ENCODE data around the gene DOK7. TPM values are rescaled to one million over a fixed set of nuclear protein-coding genes. Genes with fewer than 3 reads are reported as not detected.

The DOK7 gene
- total and polyA plus RNA-seq, 2 donors: 0.33 to 1.8 TPM

DNA sequence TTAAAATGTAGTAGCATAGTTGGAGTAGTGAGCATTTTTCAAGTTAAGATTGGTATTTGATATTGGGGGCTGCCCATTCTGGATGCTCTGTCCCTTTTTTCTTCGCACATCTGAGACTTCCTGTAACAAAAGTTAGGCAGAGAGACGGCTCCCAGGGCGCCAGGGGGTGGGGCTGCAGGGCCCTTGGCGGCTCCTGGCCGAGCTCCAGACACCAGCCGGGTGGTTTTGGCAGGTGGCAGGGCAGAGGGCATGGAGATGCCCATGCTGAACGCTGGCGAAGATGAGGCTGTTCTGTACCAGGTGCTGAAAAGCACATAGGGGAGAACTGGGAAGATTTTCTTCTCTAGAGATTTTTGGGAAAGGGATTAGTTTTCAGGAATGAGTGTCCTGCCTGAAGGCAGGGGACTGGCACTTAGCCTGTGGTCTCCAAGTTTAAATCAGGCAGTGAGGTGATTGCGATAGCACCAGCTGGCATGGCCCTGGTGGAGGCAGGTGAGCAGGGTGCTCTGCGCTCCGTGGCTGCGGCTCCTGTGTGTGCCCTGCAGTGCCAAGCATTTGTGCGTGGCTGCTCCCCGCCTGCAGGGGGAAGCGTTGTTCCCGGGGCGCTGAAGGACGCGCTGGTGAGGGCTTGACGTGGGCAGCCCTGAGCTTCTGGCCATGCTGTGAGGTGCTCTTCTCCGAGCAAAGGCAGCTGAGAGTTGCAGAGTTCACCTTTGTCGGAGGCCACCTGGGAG is 44.9 kb upstream of the DOK7 start:
- peaks cover 0 to 2% of the 10 kb centered on the region in 2 donors for H3K4me1 ChIP-seq (ENCODE audit: control insufficient read depth in 2 of 2, insufficient read depth in 2 of 2, low read length in 2 of 2)
- peaks cover 0 to 3% of the 10 kb centered on the region in 2 donors for H3K36me3 ChIP-seq (ENCODE audit: control insufficient read depth in 2 of 2, insufficient read depth in 2 of 2, low read length in 1 of 2)
- peaks cover 0 to 2% of the 10 kb centered on the region in 2 donors for H3K9me3 ChIP-seq (ENCODE audit: control insufficient read depth in 2 of 2, insufficient read depth in 1 of 2, low read length in 1 of 2)
- H3K27ac ChIP-seq (ENCODE audit: low read depth in 1 of 2, low read length in 1 of 2): no peak overlapping the region
- no peak overlapping the region for H3K4me3 ChIP-seq (ENCODE audit: low read length in 2 of 2)
- 76% methylated on average over 22 of the region's 22 CpGs for WGBS
- DNase-seq (ENCODE audit: low read depth in 6 of 9, low spot score in 9 of 9): no peak
- no peaks in the 10 kb centered on the region for H3K27me3 ChIP-seq (ENCODE audit: control insufficient read depth in 2 of 2, insufficient read depth in 1 of 2, low read length in 1 of 2)

DNA sequence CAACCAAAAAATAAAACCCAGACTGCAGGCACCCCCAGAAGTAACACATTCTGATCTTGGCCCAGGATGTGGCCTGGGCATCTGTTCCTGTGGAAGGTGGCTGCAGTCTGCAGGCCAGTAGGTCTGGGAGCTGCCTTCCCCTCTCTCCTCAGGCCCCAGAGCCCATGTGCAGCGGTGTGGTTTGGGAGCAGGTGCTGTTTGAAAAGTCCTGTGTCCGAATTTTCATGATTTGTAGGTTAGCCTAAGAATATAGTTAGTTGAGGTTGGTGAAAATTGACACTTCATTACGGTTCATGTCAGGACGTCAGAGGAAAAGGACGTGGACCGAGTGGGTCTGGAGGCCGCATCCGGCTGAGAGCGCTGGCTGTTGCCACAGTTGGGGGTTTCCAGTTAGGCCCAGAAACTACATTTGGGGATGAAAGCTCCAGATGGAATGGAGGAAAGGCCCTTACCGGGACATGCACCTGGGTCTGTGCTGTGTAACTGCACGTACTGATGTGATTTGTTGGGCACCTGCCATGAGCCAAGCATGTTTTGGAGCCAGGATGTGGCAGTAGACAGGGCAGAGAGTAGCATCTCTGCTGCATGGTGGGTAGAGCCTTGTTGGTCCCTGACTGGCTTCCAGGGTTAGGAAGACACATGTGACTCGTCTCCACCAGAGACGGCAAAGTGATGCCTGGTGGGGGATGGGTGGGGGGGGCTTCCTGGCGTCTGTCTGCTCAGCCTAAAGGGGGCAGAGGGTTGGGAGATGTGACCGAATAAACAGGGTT is 43.1 kb upstream of the DOK7 start:
- Histone ChIP-seq H3K4me3 (ENCODE audit: low read length in 2 of 2) (no peak overlapping the region), H3K4me1 (ENCODE audit: control insufficient read depth in 2 of 2, insufficient read depth in 2 of 2, low read length in 2 of 2) (peaks cover 0 to 2% of the 10 kb centered on the region in 2 donors), H3K36me3 (ENCODE audit: control insufficient read depth in 2 of 2, insufficient read depth in 2 of 2, low read length in 1 of 2) (peaks cover 2 to 3% of the 10 kb centered on the region in 2 donors), H3K27ac (ENCODE audit: low read depth in 1 of 2, low read length in 1 of 2) (no peak overlapping the region), H3K9me3 (ENCODE audit: control insufficient read depth in 2 of 2, insufficient read depth in 1 of 2, low read length in 1 of 2) (no peaks in the 10 kb centered on the region), H3K27me3 (ENCODE audit: control insufficient read depth in 2 of 2, insufficient read depth in 1 of 2, low read length in 1 of 2) (no peaks in the 10 kb centered on the region)
- no peak for DNase-seq (ENCODE audit: low read depth in 6 of 9, low spot score in 9 of 9)
- WGBS: 91% methylated on average over 15 of the region's 15 CpGs

DNA sequence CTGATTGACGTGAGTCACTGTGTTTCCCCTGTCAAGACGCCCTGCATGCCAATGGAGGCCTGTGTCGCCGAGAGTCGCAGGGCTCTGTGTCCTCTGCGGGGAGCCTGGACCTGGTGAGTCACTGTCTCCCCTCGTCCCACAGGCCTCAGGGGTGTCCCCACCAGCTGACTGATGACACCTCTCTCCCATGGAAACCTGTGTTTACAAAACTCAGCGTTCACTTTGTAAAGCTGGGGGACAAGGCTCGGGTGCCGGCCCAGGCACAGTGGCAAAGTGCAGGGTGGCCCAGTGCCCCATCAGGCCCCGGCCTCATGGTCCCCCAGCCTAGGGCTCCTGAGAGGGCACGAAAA is 42.5 kb upstream of the DOK7 start:
- 94% methylated on average over 12 of the region's 12 CpGs for WGBS
- Histone ChIP-seq H3K9me3 (ENCODE audit: control insufficient read depth in 2 of 2, insufficient read depth in 1 of 2, low read length in 1 of 2) (no peaks in the 10 kb centered on the region), H3K36me3 (ENCODE audit: control insufficient read depth in 2 of 2, insufficient read depth in 2 of 2, low read length in 1 of 2) (peaks cover 2 to 3% of the 10 kb centered on the region in 2 donors), H3K4me3 (ENCODE audit: low read length in 2 of 2) (no peak overlapping the region), H3K27ac (ENCODE audit: low read depth in 1 of 2, low read length in 1 of 2) (peak overlapping the region in 1 of 2 donors; percentile 5), H3K4me1 (ENCODE audit: control insufficient read depth in 2 of 2, insufficient read depth in 2 of 2, low read length in 2 of 2) (peaks cover 0 to 2% of the 10 kb centered on the region in 2 donors), H3K27me3 (ENCODE audit: control insufficient read depth in 2 of 2, insufficient read depth in 1 of 2, low read length in 1 of 2) (no peaks in the 10 kb centered on the region)
- no peak for DNase-seq (ENCODE audit: low read depth in 6 of 9, low spot score in 9 of 9)

DNA sequence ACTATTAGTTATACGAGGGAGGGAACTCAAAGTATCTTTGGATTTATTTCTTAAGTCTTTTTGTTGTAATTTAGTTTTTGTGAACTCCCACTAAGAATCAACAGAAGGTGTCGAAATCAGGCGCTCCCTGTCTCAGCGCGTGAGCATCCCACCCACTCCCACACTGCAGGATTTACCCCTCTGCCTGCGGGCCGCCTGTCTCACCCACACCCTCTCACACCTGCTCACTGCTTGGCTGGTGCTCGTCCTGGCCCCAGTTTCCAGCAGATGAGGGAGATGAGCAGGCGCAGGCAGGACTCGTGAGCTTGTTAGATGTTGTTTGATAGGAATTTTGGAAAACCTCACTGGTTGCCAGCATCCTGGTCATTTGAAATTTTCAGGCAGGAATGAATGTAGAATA is 42.1 kb upstream of the DOK7 start:
- H3K4me3 ChIP-seq (ENCODE audit: low read length in 2 of 2): no peak overlapping the region
- H3K4me1 ChIP-seq (ENCODE audit: control insufficient read depth in 2 of 2, insufficient read depth in 2 of 2, low read length in 2 of 2): peaks cover 0 to 2% of the 10 kb centered on the region in 2 donors
- no peaks in the 10 kb centered on the region for H3K9me3 ChIP-seq (ENCODE audit: control insufficient read depth in 2 of 2, insufficient read depth in 1 of 2, low read length in 1 of 2)
- H3K27me3 ChIP-seq (ENCODE audit: control insufficient read depth in 2 of 2, insufficient read depth in 1 of 2, low read length in 1 of 2): no peaks in the 10 kb centered on the region
- WGBS: 90% methylated on average over 10 of the region's 10 CpGs
- peaks cover 2 to 3% of the 10 kb centered on the region in 2 donors for H3K36me3 ChIP-seq (ENCODE audit: control insufficient read depth in 2 of 2, insufficient read depth in 2 of 2, low read length in 1 of 2)
- H3K27ac ChIP-seq (ENCODE audit: low read depth in 1 of 2, low read length in 1 of 2): peak overlapping the region in 1 of 2 donors; percentile 5
- DNase-seq (ENCODE audit: low read depth in 6 of 9, low spot score in 9 of 9): no peak

DNA sequence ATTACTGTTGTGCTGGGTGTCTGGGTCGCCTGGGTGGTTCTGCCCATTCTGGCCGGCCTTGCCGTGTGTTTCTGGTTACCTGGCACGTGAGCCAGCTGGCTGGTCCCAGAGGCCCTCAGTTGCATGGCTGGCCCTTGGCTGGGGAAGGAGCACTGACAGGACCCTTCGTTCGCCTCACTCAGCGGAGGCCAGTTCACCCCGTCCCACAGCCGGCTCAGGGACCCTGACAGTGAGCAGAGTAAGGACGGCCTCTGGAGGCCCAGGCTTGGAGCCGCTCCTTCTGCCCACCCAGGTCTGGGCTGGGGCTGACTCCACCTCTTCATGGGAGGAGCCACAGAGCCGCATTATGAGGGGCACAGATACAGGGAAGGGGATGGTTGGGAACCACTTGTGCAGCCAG is 41.6 kb upstream of the DOK7 start:
- peaks cover 2 to 3% of the 10 kb centered on the region in 2 donors for H3K36me3 ChIP-seq (ENCODE audit: control insufficient read depth in 2 of 2, insufficient read depth in 2 of 2, low read length in 1 of 2)
- WGBS: 91% methylated on average over 12 of the region's 12 CpGs
- no peaks in the 10 kb centered on the region for H3K9me3 ChIP-seq (ENCODE audit: control insufficient read depth in 2 of 2, insufficient read depth in 1 of 2, low read length in 1 of 2)
- H3K27ac ChIP-seq (ENCODE audit: low read depth in 1 of 2, low read length in 1 of 2): no peak overlapping the region
- no peak for DNase-seq (ENCODE audit: low read depth in 6 of 9, low spot score in 9 of 9)
- no peaks in the 10 kb centered on the region for H3K27me3 ChIP-seq (ENCODE audit: control insufficient read depth in 2 of 2, insufficient read depth in 1 of 2, low read length in 1 of 2)
- H3K4me3 ChIP-seq (ENCODE audit: low read length in 2 of 2): no peak overlapping the region
- peaks cover 0 to 2% of the 10 kb centered on the region in 2 donors for H3K4me1 ChIP-seq (ENCODE audit: control insufficient read depth in 2 of 2, insufficient read depth in 2 of 2, low read length in 2 of 2)

DNA sequence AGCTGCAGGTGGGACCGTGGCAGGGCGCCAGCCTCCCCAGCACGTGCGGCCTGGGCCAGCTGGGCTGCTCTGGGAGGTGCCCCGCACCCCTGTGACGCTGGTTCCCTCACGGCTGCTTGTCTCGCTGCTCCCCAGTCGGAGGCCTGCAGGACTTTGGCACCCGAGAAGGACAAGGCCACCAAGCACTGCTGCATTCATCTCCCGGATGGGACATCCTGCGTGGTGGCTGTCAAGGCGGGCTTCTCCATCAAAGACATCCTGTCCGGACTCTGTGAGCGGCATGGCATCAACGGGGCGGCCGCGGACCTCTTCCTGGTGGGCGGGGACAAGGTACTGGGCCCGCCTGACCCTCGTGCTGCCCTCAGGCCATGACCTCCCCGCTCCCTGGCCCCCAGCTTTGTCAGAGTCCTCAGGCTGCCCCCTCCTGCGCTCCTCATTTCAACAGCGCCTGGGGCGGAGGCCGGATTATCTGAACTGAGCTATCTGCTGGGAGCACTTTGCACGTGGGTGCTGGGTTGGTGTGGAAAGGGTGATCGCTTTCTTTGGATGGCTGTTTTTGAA is 40.8 kb upstream of the DOK7 start:
- WGBS: 95% methylated on average over 29 of the region's 29 CpGs
- Histone ChIP-seq H3K36me3 (ENCODE audit: control insufficient read depth in 2 of 2, insufficient read depth in 2 of 2, low read length in 1 of 2) (peaks cover 0 to 2% of the 10 kb centered on the region in 2 donors), H3K27me3 (ENCODE audit: control insufficient read depth in 2 of 2, insufficient read depth in 1 of 2, low read length in 1 of 2) (no peaks in the 10 kb centered on the region), H3K27ac (ENCODE audit: low read depth in 1 of 2, low read length in 1 of 2) (no peak overlapping the region), H3K9me3 (ENCODE audit: control insufficient read depth in 2 of 2, insufficient read depth in 1 of 2, low read length in 1 of 2) (no peaks in the 10 kb centered on the region), H3K4me1 (ENCODE audit: control insufficient read depth in 2 of 2, insufficient read depth in 2 of 2, low read length in 2 of 2) (peaks cover 0 to 2% of the 10 kb centered on the region in 2 donors), H3K4me3 (ENCODE audit: low read length in 2 of 2) (no peak overlapping the region)
- DNase-seq (ENCODE audit: low read depth in 6 of 9, low spot score in 9 of 9): no peak

DNA sequence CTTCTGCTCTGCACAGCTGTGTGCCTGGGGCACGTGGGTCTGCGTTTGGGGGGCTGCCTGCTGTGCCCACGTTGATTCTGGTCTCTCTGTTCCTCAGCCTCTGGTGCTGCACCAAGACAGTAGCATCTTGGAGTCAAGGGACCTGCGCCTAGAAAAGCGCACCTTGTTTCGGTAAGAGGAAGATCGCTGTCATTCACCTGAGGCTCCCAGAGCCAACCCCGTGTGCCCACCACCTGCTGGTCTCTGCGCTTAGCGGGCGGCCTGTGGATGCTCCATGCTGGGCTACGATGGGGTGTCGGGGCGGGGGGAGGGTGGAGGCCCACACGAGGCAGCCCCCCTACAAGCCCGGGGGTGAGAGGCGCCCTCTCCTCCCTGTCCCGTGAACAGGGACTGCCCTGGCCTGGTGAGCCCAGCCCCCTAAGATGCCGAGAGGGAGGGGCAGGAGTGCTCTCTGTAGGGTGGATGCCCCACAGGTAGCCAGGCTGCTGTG is 40.3 kb upstream of the DOK7 start:
- Histone ChIP-seq H3K27me3 (ENCODE audit: control insufficient read depth in 2 of 2, insufficient read depth in 1 of 2, low read length in 1 of 2) (no peaks in the 10 kb centered on the region), H3K36me3 (ENCODE audit: control insufficient read depth in 2 of 2, insufficient read depth in 2 of 2, low read length in 1 of 2) (peaks cover 0 to 2% of the 10 kb centered on the region in 2 donors), H3K4me3 (ENCODE audit: low read length in 2 of 2) (no peak overlapping the region), H3K9me3 (ENCODE audit: control insufficient read depth in 2 of 2, insufficient read depth in 1 of 2, low read length in 1 of 2) (no peaks in the 10 kb centered on the region), H3K4me1 (ENCODE audit: control insufficient read depth in 2 of 2, insufficient read depth in 2 of 2, low read length in 2 of 2) (peaks cover 0 to 2% of the 10 kb centered on the region in 2 donors), H3K27ac (ENCODE audit: low read depth in 1 of 2, low read length in 1 of 2) (no peak overlapping the region)
- 95% methylated on average over 19 of the region's 19 CpGs for WGBS
- DNase-seq (ENCODE audit: low read depth in 6 of 9, low spot score in 9 of 9): no peak

DNA sequence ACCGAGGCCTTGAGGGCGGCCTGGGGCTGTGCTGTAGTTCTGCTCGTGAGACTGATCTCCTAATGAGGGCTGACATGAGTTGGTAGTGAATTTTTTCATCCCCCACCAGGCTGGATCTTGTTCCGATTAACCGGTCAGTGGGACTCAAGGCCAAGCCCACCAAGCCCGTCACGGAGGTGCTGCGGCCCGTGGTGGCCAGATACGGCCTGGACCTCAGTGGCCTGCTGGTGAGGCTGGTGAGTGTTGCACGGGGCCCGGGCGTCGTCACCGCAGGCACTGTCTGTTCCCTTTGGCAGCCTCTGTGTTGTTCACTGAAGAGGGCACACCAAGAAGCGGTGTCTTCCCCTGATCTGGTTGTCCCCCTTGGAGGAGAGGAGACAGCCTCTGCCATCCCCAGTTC is 39.7 kb upstream of the DOK7 start:
- Histone ChIP-seq H3K4me1 (ENCODE audit: control insufficient read depth in 2 of 2, insufficient read depth in 2 of 2, low read length in 2 of 2) (peaks cover 0 to 2% of the 10 kb centered on the region in 2 donors), H3K27me3 (ENCODE audit: control insufficient read depth in 2 of 2, insufficient read depth in 1 of 2, low read length in 1 of 2) (no peaks in the 10 kb centered on the region), H3K27ac (ENCODE audit: low read depth in 1 of 2, low read length in 1 of 2) (no peak overlapping the region), H3K4me3 (ENCODE audit: low read length in 2 of 2) (no peak overlapping the region), H3K9me3 (ENCODE audit: control insufficient read depth in 2 of 2, insufficient read depth in 1 of 2, low read length in 1 of 2) (no peaks in the 10 kb centered on the region), H3K36me3 (ENCODE audit: control insufficient read depth in 2 of 2, insufficient read depth in 2 of 2, low read length in 1 of 2) (peaks cover 0 to 2% of the 10 kb centered on the region in 2 donors)
- no peak for DNase-seq (ENCODE audit: low read depth in 6 of 9, low spot score in 9 of 9)
- 98% methylated on average over 16 of the region's 16 CpGs for WGBS

DNA sequence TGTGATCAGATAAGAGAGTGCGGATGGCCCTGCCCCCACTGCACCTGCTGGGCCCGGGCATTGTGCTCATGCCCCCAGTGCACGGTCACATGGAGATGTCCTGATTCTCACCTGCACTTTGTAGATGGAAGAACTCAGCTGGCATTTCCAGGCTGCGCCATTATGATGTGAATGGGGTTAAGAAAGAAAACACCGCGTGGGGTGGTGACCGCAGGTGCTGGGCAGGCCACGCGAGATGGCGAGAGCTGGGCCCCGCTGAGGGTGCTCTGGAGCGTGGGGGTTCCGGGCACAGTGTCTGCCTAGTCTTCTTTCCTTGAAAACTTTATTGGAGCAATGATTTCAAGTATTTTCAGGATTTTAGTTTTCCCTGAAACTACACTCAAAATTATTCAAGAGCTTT is 39.2 kb upstream of the DOK7 start:
- no peak overlapping the region for H3K4me3 ChIP-seq (ENCODE audit: low read length in 2 of 2)
- DNase-seq (ENCODE audit: low read depth in 6 of 9, low spot score in 9 of 9): no peak
- 96% methylated on average over 13 of the region's 13 CpGs for WGBS
- peaks cover 0 to 2% of the 10 kb centered on the region in 2 donors for H3K4me1 ChIP-seq (ENCODE audit: control insufficient read depth in 2 of 2, insufficient read depth in 2 of 2, low read length in 2 of 2)
- no peaks in the 10 kb centered on the region for H3K27me3 ChIP-seq (ENCODE audit: control insufficient read depth in 2 of 2, insufficient read depth in 1 of 2, low read length in 1 of 2)
- H3K27ac ChIP-seq (ENCODE audit: low read depth in 1 of 2, low read length in 1 of 2): no peak overlapping the region
- H3K9me3 ChIP-seq (ENCODE audit: control insufficient read depth in 2 of 2, insufficient read depth in 1 of 2, low read length in 1 of 2): no peaks in the 10 kb centered on the region
- peaks cover 0 to 2% of the 10 kb centered on the region in 2 donors for H3K36me3 ChIP-seq (ENCODE audit: control insufficient read depth in 2 of 2, insufficient read depth in 2 of 2, low read length in 1 of 2)

Data from thymus (tissue), 11 donors.